Measurements from ENCODE around the gene R3HDM2.
"Not testable (repeated sequence)": the region's sequence is repeated elsewhere in the genome, so short reads cannot be mapped to it uniquely, and the experiment has no call there.

The R3HDM2 gene

GRCh38 chr12:57430112-57430930 is 522 bp downstream of the R3HDM2 start:
- no peak for TF ChIP-seq CTCF (IDR thresholded peaks at IDR 0.05; ENCODE audit: extremely low read depth, insufficient read depth, missing control alignments)
- DNase-seq (ENCODE audit: low spot score), result peak; percentile 41
- in situ Hi-C loops (cut with MboI; ENCODE audit: low pct_unique_long_range_greater_than_20kb, low sequenced_read_pairs, unreplicated experiment), result no loop called here

DNA sequence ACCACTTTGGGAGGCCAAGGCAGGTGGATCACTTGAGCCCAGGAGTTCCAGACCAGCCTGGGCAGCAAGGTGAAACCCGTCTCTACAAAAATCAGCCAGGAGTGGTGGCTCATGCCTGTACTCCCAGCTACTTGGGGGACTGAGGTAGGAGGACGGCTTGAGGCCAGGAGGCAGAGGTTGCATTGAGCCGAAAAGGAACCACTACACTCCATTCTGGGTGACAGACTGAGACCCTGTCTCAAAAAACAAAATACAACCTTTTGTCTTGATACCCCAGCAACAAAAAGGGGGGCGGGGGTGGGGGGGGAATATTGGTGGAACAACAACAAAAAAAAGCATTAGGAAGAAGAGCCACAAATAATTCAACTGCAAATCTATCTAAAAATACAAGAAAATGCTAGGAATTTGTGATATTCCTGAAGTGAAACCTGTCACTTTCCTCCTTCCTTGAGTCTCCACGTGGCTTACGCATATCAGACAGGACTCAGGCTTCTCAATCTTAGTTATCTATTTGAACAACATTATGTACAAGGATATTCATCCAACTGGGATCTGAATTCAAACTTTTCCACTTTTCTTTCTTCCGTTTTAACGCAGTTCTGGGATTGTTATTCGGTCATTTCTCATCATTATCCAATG is 1.3 kb downstream of the R3HDM2 start:
- TF ChIP-seq CTCF (IDR thresholded peaks at IDR 0.05; ENCODE audit: extremely low read depth, insufficient read depth, missing control alignments), result no peak
- in situ Hi-C loops (cut with MboI; ENCODE audit: low pct_unique_long_range_greater_than_20kb, low sequenced_read_pairs, unreplicated experiment), result no loop called here

GRCh38 chr12:57428965-57429364 is 1.9 kb downstream of the R3HDM2 start:
- in situ Hi-C loops (cut with MboI; ENCODE audit: low pct_unique_long_range_greater_than_20kb, low sequenced_read_pairs, unreplicated experiment), result no loop called here
- DNase-seq (ENCODE audit: low spot score), result no peak
- TF ChIP-seq CTCF (IDR thresholded peaks at IDR 0.05; ENCODE audit: extremely low read depth, insufficient read depth, missing control alignments), result no peak

More for the DNA sequence above, 1.3 kb downstream of the R3HDM2 start:
- DNase-seq (ENCODE audit: low spot score), result no peak

- in situ Hi-C loops (cut with MboI; ENCODE audit: low pct_unique_long_range_greater_than_20kb, low sequenced_read_pairs, unreplicated experiment); DNase-seq (ENCODE audit: low spot score): not testable (repeated sequence)
These were observed 3.9 kb downstream of the R3HDM2 start for GRCh38 chr12:57426948-57427347.

DNA sequence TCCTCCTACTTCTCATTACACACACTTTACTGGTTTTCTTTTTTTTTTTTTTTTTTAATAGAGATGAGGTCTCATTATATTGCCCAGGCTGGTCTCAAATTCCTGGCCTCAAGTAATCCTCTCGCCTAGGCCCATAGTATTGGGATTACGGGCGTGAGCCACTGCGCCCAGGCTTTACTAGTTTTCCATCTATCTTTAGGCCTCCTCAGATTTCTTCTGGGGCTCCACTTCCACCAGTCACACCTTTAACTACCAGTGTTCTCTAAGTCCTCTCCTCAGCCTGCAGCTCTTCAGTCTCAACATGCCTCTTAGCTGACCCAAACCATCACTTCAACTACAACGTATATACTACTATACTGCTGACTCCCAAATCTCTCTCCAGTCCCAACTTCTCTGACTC is 10.4 kb downstream of the R3HDM2 start:
- TF ChIP-seq CTCF (IDR thresholded peaks at IDR 0.05; ENCODE audit: extremely low read depth, insufficient read depth, missing control alignments), result no peak
- in situ Hi-C loops (cut with MboI; ENCODE audit: low pct_unique_long_range_greater_than_20kb, low sequenced_read_pairs, unreplicated experiment), result no loop called here
- no peak for DNase-seq (ENCODE audit: low spot score)

DNA sequence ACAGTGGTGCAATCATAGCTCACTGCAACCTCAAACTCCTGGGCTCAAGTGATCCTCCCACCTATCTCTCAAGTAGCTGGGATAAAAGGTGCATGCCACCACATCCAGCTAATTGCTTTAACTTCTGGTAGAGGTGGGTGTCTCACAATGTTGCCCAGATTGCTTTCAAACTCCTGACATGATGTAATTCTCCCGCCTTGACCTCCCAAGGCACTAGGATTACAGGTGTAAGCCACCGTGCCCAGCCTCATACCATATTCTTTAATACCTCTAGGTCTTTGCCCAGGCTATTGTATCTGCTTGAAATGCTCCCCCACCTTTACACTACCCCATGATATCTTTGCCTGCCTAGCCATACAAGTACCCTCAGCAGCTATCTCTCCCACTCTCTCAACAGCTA is 11.3 kb downstream of the R3HDM2 start:
- no peak for DNase-seq (ENCODE audit: low spot score)
- in situ Hi-C loops (cut with MboI; ENCODE audit: low pct_unique_long_range_greater_than_20kb, low sequenced_read_pairs, unreplicated experiment), result no loop called here
- no peak for TF ChIP-seq CTCF (IDR thresholded peaks at IDR 0.05; ENCODE audit: extremely low read depth, insufficient read depth, missing control alignments)

GRCh38 chr12:57418255-57418654 is 12.6 kb downstream of the R3HDM2 start:
- TF ChIP-seq CTCF (IDR thresholded peaks at IDR 0.05; ENCODE audit: extremely low read depth, insufficient read depth, missing control alignments), result no peak
- in situ Hi-C loops (cut with MboI; ENCODE audit: low pct_unique_long_range_greater_than_20kb, low sequenced_read_pairs, unreplicated experiment), result no loop called here
- no peak for DNase-seq (ENCODE audit: low spot score)
